Myocyte (in vitro differentiated cells): ENCODE results near the gene ZFAND3. TPM values are rescaled to one million over a fixed set of nuclear protein-coding genes. Genes with fewer than 3 reads are reported as not detected.

Experiments
- DNase-seq: peaks from one replicate; pipeline ENCODE4 v3.0.0-alpha.2; 2012; ENCODE audit warnings: low read depth
- total RNA-seq: library from RNA; depleted of rRNA; stranded (reverse); fragments of >200 nt; gene quantifications from 2 replicates; pipeline ENCODE4 v1.2.3, GENCODE V29; 2014

The ZFAND3 gene
- total RNA-seq, 1 donor from 2014 or later, result 26.9 TPM

GRCh38 chr6:37967651-37968050 is 148.1 kb downstream of the ZFAND3 start:
- DNase-seq, result no peak

GRCh38 chr6:37971266-37971665 is 151.7 kb downstream of the ZFAND3 start:
- DNase-seq, result no peak

GRCh38 chr6:37971711-37972390 is 152.3 kb downstream of the ZFAND3 start:
- peak; percentile 52 for DNase-seq

- DNase-seq, result no peak
These were observed 153.6 kb downstream of the ZFAND3 start for GRCh38 chr6:37972994-37973757.

DNA sequence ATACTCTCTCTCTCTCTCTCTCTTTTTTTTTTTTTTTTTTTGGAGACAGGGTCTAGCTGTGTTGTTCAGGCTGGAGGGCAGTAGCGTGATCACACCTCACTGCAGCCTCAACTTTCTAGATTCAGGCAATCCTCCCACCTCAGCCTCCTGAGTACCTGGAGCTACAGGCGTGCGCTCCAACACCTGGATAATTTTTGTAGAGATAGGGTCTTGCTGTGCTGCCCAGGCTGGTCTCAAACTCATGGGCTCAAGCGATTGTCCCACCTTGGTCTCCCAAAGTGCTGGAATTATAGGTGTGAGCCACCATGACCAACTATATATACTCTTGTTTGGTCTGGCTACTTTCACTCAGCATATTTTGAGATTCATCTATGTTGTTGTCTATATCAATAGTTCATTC is 154.9 kb downstream of the ZFAND3 start:
- no peak for DNase-seq

- DNase-seq, result no peak
These were observed 155.4 kb downstream of the ZFAND3 start for GRCh38 chr6:37974943-37975342.

GRCh38 chr6:37977715-37978114 is 158.2 kb downstream of the ZFAND3 start:
- DNase-seq, result no peak

GRCh38 chr6:37979392-37980221 is 160.1 kb downstream of the ZFAND3 start:
- DNase-seq, result no peak

GRCh38 chr6:37980222-37980595 is 160.7 kb downstream of the ZFAND3 start:
- no peak for DNase-seq

- peak; percentile 67 for DNase-seq
These were observed 162.1 kb downstream of the ZFAND3 start for GRCh38 chr6:37981626-37982025.

GRCh38 chr6:37982317-37982716 is 162.8 kb downstream of the ZFAND3 start:
- no peak for DNase-seq

DNA sequence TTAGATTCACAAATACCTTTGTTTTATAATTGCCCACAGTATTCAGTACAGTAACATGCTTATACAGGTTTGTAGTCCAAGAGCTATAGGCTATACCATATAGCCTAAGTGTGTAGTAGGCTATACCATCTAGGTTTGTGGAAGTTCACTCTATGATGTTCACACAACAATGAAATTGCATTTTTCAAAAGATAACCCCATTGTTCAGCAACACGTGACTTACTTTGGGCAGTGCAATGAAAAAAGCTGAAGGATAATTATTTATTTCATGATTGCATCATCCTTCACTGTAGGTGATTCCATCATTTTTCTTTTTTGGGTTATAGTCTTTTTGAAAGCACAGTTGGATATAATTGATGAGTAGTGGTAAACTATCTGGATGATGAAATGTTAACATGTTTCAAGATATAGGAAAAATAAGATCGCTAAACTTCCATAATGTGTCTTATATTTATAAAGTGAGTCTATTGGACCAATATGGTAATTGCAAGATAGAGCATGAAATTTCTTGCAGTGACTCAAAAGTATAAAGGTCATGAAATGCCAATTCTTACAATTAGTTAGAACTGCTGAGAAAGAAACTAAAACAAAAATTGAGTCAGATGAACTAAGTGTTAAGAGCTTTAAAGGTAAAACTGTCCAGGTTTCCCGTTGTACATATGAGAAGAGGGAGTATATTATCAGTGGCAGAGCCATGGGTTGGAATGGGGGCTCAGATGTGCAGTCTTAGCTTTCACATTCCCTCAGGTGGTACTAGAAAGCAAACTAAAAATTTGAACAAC is 164.4 kb downstream of the ZFAND3 start:
- DNase-seq, result no peak

GRCh38 chr6:37984578-37984977 is 165.1 kb downstream of the ZFAND3 start:
- no peak for DNase-seq

GRCh38 chr6:37985355-37985754 is 165.8 kb downstream of the ZFAND3 start:
- DNase-seq, result no peak

GRCh38 chr6:37987018-37987417 is 167.5 kb downstream of the ZFAND3 start:
- DNase-seq, result peak; percentile 34

- no peak for DNase-seq
These were observed 168.0 kb downstream of the ZFAND3 start for GRCh38 chr6:37987559-37987958.

DNA sequence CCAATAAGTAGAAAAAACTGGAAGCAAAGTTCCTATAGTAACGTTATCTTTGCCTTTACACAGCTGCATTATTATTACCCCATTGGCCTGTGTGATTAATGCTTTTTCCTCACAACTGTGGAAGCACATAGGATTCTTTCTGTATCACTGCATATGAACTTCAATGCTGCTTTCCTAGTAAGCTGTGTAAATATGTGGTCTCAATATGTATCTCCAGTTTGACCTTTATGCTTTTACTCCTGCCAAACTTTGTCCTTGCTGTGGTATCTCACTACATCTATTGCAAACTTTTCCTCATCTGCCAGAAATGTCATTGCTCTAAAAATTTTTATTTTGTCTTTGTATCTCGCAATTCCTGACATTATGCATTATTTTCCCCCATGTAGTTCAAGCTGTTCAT is 168.6 kb downstream of the ZFAND3 start:
- DNase-seq, result no peak

- DNase-seq, result peak; percentile 52
These were observed 169.2 kb downstream of the ZFAND3 start for GRCh38 chr6:37988696-37989095.

- DNase-seq, result peak; percentile 90
These were observed 171.4 kb downstream of the ZFAND3 start for GRCh38 chr6:37990762-37991525.

DNA sequence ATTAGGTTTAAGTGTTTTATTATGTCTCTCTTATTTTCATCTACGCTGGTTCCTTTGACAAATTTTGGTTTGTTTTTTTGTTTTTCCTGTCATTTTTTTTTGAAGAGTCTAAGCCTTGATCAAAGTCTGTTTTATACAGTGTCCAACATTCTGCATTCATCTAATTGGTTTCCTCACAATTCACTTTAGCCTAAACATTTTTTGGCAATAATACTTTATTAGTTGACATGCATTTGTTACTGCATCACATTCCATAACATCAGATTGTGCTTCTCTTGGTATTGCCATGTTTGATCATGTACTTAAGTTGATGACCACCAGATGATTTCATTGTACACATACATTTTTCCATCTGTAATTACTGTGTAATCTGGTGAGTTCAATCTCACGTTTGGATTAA is 173.2 kb downstream of the ZFAND3 start:
- DNase-seq, result no peak
